Activated CD4-positive, CD25-positive, alpha-beta regulatory T cell treated with anti-CD3 and anti-CD28 coated beads, Interleukin-2, amount 50 U/mL, for 72 hours (primary cell): ENCODE data around the gene KLF17.

Experiments used
- DNase-seq: peaks from one replicate; pipeline ENCODE4 v3.0.0; 2021

KLF17 gene, protein sequence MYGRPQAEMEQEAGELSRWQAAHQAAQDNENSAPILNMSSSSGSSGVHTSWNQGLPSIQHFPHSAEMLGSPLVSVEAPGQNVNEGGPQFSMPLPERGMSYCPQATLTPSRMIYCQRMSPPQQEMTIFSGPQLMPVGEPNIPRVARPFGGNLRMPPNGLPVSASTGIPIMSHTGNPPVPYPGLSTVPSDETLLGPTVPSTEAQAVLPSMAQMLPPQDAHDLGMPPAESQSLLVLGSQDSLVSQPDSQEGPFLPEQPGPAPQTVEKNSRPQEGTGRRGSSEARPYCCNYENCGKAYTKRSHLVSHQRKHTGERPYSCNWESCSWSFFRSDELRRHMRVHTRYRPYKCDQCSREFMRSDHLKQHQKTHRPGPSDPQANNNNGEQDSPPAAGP

GRCh38 chr1:44118682-44119081 is at the start of gene KLF17:
Gene KLF17 (plus strand): TSS chr1:44118821. CDS start chr1:44118908, 87 bp downstream.
- no peak for DNase-seq

DNA sequence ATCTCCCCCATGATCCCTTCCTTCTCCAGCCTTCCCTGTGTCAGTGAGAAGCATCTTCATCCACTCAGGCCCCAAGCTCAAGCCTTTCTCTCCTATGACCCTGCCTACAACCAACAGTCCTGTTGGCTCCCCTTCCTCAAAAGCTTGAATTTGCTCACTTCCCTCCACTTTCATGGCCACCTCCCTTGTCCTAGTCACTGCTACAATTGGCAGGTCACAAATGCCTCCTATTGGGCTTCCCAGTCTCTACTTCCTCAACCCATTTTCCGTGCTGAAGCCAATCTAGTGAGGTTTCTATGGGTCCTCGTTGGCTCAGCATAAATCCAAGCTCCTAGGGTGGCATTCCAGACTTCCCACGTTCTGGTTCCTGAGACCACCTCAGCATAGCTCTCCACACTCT is 47.2 kb upstream of the KLF17 start:
- no peak for DNase-seq

GRCh38 chr1:44072204-44072603 is 46.4 kb upstream of the KLF17 start:
- DNase-seq, result no peak

DNA sequence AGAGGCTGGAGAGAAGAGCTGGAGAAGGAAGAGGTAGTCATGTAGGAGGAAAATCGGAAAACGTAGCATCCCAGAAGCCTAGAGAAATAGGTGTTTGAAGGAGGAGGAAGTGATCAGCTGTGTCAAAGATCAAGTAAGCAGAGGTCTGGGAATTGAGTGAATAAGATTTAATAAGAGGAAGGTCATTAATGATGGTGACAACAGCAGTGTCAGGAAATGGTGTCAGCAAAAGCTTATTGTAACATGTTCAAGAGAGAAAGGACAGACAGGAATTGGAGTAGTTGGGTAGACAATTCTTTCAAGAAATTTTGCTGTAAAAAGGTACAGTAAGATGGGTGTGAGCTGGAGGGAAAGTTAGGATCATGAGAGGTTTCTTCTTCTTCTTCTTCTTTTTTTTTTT is 45.8 kb upstream of the KLF17 start:
- no peak for DNase-seq

GRCh38 chr1:44073528-44073927 is 45.1 kb upstream of the KLF17 start:
- DNase-seq, result no peak

DNA sequence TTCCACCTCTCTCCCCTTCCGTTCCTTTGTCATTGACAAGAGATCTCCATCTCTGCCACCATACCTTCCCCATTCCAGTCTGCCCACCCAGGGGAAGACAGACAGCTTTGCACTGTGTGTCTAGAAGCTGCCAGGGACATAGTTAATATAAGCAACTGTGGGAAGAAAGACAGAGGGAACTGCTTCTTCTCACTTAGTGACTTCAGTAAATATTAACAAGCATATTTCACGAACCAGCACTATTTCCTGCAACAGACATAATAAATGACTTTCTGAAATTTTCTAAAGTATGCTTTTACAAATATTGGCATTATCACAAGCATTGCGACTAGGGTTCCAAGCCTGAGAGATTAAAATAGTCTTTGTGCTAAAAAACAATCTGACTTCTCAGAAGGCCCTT is 44.2 kb upstream of the KLF17 start:
- no peak for DNase-seq

- DNase-seq, result no peak
These were observed 42.6 kb upstream of the KLF17 start for GRCh38 chr1:44076066-44076465.

DNA sequence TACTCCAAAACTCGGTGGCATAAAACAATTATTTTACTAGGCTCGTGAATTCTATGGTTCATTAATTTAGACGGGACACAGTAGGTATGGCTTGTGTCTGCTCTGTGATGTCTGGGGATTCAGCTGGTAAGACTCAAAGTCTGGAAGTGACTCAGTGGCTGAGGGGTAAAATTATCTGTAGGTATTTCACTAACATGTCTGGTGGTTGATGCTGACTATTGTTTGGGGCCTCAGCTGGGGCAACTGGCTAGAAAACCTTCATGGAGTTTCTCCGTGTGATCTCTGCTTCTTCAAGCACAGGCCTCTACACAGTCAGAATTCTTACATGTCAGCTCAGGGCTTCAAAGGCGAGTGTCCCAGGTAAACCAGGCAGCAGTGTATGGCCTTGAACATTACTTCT is 41.2 kb upstream of the KLF17 start:
- no peak for DNase-seq

DNA sequence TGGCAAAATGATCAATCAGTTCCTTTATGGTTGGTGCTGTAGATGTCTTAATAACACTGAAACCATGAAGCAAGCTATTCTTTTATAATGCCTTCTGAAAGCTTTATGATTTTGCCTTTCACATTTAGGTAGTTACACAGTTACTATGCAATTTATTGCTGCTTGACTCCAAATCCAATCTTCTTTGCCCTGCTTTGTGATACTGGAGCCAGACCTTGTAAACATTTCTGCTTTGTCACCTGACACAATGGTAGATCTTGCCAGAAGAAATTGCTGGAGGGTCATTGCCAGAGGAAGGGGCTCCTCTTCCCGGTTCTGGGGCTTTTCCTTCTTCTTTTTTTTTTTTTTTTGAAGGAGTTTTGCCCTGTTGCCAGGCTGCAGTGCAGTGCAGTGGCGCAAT is 40.5 kb upstream of the KLF17 start:
- DNase-seq, result no peak

DNA sequence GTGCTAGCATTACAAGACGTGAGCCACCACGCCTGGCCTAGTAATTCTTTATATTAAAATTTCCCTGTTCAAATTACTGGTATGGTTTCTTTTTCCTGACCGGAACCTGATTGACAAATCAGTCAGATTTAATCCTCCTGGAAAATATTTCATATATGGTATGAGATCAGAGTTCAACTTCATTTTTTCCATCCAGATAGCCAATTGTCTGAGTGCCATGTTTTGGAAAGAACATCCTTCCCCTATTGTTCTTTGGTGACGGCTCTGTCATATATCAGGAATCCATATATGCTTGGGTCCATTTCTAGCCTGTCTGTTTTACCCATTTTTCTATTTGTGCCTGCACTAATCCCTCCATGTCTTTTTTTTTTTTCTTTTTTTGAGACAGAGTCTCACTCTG is 39.1 kb upstream of the KLF17 start:
- no peak for DNase-seq

DNA sequence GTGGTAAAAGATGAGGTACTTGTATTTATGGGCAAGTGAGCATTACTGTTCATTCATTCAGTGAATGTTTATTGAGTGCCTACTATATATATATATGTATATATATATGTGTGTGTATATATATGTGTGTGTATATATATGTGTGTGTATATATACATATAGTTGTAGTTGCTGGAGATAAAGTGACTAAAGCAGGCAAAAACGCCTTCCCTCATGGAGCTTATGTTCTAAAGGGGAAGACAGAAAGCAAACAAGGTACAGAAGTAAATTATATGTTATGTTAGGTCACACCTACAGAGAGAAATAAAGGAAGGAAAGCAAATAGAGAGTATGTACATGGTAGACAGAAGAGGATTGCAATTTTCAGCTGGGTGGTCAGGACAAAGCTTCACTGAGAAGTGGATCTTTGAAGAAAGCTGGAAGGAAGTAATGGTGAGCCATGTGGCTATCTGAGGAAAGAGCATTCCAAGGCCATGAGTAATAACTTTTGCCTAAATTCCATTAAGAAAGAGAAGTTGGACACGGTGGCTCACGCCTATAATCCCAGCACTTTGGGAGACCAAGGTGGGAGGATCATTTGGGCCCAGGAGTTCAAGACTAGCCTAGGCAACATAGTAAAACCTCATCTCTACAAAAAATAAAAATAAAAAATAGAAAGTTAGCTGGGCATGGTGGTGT is 33.5 kb upstream of the KLF17 start:
- DNase-seq, result no peak

DNA sequence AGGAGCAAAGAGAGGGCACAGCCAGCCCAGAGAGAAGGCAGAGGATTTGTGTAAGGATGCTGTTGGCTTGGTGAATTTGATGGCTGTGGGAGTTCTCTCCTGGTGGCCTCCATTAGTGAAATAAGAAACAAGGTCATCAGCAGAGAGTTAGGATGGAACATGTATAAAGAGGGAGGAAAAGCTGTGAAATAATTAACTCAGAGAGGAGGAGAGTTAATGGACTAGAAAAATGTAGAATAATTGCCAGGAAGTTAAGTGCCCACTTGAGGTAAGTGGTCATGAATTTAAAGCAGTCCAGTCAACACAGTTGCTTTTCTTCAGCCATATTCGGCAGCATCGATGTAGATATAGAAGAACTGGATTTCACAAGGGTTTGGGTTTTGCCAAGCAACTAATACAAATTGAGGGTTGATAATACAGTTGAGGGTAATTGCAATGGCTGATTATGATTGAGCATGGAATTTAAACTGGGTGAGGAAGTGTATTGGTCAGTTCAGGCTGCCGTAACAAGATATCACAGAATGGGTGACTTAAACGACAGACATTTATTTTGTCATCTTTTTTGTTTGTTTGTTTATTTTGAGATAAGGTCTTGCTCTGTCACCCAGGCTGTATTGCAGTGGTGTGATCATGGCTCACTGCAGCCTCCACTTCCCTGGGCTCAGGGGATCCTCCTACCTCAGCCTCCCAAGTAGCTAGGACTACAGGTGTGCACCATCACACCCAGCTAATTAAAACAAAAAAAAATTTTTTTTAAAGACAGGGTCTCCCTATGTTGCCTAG is 31.7 kb upstream of the KLF17 start:
- no peak for DNase-seq

- DNase-seq, result no peak
These were observed 29.1 kb upstream of the KLF17 start for GRCh38 chr1:44089371-44090048.

DNA sequence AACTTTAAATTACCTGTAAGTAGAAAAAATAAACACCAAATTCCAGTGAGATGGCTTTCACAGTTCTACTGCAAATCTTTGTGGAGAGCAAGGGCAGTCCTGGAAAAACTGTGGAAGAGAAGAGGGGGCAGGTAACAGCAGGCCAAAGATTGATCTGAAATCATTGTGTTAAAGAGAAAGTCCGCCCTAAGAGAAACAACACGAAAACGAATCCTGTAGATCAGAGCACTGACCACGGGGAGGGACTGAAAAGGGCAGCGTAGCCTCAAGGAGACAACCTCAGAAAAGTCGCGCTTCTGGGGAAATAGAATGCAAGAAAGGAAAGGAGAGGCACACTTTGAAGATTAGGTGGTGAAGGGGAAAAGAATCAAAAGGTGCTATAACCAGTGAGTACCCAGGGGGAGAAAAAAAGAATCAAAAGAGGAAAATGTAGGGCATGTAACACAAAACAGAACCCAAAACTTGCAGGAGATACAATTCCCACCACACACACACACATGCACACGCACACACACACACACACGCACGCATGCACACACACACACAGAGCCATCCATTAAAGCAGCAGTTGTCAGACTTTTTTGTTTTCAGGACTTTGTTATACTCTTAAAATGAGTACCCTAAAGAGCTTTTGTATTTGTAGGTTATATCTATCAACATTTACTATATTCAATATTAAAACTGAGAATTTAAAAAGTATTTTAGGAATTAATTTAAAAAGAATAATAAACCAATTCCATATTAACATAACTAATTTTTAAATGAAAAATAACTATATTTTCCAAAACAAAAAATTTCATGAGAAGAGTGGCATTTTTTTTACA is 28.0 kb upstream of the KLF17 start:
- no peak for DNase-seq

GRCh38 chr1:44094047-44094446 is 24.6 kb upstream of the KLF17 start:
- DNase-seq, result no peak

- DNase-seq, result no peak
These were observed 18.3 kb upstream of the KLF17 start for GRCh38 chr1:44100183-44100868.

DNA sequence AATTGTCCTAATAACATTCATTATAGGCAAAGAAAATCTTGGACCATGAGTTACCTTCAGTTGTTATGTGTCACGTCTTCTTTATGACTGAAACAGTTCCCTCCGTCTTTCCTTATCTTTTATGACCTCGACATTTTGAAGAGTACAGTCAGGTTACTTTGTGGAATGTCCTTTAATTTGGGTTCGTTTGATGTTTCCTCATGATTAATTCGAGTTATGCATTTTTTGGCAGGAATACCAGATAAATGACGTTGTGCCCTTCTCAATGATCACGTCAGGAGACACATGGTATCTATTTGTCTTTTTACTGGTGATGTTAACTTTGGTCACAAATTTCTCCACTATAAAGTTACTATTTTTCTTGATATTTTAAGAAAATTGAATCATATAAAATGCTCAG is 17.3 kb upstream of the KLF17 start:
- DNase-seq, result no peak

GRCh38 chr1:44103270-44104131 is 15.1 kb upstream of the KLF17 start:
- DNase-seq, result no peak

- DNase-seq, result no peak
These were observed 12.8 kb upstream of the KLF17 start for GRCh38 chr1:44105810-44106209.

- no peak for DNase-seq
These were observed 10.4 kb upstream of the KLF17 start for GRCh38 chr1:44108241-44108640.

GRCh38 chr1:44108971-44109370 is 9.7 kb upstream of the KLF17 start:
- no peak for DNase-seq
